Effector CD8-positive, alpha-beta T cell (primary cell): ENCODE results near the gene NENF.

ENCODE experiments used
- DNase-seq: peaks from one replicate; lab custom pipeline; 2025; lab: John Stamatoyannopoulos, UW

The NENF gene

DNA sequence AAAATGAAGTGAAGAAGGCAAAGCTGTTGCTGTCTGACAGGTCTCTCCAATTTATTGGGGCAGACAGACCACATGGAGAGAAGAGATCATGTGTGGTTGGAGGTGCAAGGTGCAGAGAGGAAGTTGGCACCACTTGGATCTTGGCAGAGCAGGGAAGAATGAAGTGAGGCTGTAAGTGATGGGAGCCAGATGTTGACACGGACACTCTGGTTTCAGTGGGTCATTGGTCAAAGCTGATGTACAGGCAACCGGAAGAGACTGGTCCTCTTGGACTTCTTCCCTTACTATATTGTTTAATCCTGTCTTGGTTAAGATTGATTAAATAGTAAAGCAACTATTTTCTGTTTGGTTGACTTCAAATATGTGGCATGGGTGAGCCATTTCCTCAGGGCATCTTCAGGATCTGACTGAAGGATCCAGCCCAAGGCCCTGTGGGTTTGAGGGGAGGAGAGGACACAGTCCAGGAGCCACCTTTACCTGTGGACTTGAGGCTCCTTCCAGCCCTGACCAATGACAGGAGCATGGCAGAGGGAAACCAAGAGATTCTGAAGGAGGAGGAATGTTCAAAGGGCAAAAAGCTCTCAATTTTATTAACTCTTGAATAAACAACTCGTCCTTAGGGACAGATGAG lies 49.4 kb downstream of the NENF start:
- no peak for DNase-seq

DNA sequence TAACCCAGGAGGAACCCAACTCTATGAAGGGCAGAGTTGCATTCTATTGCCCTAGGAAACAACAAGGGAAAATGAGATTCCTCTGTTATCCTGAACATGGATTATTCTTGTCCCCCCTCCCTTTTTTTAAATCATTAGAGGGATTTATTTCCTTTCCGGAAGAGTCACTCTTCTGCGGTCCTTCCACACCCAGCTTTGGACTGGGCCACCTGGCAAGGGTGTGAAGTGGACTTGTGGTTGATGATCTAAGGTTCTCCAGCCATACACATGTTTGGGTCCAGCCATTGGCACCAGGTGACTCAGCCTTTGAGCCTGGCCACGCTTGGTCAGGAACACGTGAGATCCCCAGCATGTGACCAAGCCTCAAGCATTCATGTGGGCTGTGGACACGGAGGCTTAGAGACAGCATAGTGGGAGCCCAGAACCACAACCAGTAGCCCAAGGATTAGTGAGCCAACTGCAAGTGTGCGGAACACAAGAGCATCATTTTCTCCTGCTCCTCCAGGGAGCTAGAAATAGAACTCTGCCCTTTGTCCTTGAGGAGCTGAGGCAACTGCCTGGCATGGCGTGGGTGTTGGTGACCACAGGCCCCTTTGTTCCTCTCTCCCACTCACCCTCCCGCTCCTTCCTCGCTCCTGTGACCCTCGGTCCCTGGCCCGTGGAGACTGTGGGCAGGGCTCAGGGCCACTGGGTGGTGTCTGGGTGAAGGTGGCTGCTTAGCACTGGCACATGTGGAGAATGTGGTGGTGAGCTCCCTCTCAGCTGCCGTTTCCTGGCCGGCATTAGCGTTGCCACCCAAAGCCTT lies 50.1 kb downstream of the NENF start:
- DNase-seq, result no peak

DNA sequence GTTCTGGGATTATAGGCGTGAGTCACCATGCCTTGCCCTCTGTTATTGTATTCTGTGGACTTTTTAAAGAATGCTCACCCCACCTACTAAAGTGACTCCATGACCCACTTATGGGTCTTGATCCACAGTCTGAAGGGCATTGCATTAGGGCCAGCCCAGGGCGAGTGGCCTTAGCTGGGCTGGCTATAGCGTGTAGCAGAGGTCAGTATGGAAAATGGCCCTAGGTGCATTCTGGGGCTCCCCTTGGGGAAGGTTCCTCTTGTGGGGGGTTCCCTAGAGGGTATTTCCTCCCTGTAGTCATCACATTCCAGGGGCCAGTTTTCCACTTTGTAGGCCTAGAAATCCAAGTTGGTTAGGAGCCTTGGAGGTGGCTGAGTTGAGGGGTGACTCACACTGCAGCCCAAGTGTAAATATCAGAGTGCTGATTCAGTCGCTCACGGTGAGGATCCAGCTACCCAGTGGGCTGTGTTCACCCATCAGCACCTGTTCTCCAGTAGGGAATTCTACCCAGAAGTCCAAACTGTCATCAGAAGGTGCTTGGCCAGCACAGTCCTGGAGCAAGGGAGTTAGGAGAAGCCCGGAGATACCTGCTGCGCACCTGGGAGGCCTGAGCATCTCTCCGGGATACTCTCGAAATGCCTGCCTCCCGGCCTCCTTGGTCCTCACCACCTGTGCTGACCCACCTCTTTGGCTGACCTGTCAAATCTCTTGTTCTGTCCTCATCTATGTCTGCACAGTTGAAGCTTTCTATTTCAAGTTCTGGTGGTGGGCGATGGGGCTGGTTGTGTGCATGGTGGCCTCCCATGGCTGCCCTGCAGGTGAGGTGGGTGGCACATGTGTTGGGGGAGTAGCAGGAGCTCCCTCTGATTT lies 52.2 kb downstream of the NENF start:
- no peak for DNase-seq

DNA sequence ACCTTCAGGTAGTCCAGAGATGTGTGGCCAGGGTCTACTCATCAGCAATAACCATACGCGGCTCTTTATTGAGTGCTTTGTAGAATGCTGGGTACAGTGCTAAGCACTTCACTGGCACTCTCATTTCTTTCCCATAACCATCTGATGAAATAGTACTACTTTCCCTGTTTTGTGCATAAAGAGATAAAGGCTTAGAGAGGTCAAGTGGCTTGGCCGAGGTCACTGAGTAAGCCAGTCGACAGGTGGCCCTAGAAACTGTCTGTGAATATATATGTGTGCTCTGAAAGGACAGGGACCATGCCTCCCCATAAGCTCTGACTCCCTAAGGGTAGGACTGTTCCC lies 52.8 kb downstream of the NENF start:
- no peak for DNase-seq

DNA sequence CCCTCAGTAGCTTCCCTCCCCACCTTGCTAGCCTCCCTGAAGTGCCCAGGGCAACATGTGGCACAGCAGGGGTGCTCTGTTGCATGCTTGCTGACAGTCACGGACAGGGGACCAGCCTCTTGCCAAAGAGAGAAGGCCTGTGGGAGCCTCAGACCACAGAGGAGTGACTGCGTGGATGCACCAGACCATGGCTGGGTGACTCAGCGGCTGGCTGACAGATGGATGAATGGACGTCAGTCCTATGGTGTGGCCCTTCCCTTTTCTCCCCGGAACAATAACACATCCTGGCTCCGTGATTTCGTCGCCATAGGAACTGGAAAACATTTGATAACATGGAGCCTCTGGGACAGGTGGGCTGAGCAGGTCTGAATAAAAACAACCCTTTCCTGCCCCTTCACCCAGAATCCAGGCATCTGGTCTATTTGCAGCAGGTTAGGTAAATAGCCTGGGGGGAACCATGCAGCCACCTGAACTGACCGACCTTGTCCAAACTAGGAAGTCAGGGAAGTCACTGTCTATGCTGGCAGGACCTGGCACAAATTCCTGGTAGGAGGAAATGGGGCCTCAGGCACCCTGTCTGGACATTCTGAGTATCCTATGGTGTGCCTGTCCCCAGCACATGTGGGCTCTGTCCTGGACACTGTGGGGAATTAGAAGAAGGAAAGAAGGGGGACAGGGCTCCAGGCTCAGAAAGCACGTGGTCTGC lies 53.3 kb downstream of the NENF start:
- no peak for DNase-seq

DNA sequence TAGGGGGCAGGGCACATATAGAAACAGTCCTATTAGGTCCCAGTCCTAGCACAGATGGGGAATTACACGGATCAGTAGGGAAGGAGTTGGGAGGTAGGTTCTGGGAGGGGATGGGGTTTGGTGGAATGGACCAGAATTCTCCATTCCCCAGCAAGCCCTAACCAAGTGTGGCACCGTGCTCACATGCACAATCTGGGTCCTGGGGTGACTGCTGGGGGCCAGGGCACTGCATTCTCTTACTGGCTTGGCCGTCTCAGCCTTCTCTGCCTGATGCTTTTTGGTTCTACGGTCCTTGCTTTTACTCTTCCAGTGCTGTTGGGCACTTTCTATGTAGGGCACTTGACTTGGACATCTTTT lies 53.9 kb downstream of the NENF start:
- DNase-seq, result no peak

DNA sequence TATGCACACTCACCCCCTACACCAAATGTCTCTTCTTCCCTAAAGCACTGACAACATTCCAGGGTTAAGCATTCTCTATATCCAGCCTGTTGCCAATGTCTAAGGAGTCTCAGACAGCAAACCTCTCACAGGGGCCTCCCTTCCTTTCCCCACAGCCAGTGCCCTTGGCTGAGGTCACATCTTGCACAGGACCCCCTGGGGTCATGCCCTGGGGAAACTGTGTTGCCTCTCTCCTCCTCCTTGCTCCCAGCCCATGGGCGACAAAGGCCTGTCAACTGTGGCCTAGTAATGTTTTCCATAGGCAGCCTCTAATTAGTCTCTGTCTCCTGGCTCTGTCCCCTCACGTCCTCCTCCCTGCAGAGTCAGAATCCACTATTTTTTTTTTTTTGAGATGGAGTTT lies 54.6 kb downstream of the NENF start:
- no peak for DNase-seq

DNA sequence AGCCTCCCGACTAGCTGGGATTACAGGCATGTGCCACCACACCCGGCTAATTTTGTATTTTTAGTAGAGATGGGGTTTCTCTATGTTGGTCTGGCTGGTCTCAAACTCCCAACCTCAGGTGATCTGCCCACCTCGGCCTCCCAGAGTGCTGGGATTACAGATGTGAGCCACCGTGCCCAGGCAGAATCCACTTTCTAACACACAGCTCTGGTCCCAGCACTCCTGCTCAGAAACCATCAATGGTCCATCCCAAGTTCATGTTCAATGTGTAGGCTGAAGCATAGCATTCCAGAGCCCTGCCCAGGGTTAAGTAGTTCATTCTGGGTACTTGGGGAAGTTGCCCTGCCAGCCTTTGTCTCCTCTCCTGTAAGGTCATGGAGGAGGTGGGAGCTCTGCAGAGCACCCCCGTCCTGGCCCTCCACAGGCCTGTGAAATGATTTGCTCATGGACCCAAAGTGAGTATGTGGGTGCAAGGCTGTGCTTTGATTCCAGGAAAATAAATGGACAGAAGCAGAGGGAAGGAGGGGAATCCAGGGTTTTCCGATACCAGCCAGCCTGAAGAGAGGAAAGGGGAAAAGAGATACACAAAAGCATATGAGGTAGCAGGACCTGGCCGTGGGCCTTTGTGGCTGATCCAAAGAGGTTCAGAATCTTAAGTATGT lies 55.2 kb downstream of the NENF start:
- no peak for DNase-seq

DNA sequence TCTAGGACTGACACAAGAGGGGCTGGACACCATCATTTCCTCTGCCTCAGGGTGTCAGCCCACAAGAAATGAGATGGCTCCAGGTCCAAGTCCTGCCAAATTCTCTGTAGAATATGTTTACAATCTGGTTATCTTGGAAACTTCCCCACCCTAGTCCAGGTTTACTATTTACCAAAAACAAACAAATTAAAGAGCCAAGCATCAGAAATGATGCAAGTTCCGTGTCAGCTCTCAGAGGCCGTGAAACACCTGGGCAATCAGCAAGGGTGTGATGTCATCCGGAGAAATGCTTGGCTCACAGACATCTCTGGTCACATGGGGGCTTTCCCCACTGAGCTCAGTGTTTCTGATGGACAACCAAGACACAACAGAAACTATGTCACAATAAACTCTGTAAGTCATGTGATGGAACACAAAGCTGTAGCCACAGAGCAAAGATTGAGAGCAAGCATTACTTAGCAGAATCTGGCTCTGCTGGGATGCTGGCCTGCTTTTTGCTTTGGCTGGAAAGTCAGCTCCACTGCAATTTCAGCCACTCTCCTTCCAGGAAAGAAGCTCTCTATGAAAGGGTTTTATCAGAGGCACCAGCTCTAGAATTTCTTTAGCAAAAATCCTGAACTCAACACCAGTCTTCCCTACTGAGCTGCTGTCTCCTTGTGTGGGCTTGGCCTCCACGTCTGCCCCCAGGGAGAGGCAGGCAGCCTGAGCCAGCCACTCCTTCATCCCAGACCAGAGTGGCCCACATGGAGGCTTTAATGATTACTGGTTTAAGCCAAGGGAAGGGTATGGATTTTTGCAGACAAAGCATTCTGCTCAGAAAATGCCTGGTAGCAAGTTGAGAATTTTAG lies 55.9 kb downstream of the NENF start:
- DNase-seq, result no peak

DNA sequence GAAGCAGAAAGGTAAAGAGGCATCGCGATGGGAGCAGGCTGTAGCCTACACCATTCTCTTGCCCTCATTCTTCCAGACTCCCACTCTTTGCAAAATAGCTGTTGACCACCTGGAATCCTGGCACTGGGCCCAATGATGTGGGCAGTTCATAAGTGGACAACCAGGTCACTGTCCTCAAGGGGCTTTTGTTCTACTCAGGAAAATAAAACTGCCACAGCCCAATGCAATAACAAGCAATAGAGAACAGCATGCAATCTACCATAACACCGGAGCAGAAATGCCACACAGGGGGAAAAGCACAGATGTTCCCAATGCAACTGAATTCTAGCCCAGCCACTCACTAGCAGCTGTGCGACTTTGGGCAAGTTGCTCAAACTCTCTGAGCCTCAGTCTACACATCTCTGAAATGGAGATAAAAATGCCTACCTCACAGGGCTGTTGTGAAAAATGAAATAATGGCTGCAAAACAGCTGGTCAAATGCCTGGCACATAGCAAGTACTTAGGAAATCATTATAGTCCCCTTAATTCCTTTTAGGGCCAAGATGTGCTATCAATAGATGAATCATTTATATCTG lies 56.7 kb downstream of the NENF start:
- DNase-seq, result no peak

DNA sequence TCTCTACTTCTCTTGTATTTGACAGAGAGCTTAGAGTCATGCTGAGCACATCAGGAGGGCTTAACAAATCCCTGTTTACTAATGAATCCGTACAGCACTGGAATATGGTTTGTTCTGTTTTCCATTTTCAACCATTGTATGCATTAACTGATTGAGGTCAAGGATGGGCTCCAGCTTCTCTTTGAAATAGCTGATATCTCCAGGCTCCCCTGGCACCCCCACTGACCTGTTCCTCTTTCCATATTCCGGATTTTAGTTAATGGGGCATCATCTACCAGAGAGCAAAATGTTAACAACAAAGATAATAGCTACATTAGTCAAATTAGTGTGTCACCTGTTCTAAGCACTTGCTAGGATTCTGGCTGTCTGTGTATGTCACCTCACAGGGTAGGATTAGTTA lies 57.6 kb downstream of the NENF start:
- no peak for DNase-seq

DNA sequence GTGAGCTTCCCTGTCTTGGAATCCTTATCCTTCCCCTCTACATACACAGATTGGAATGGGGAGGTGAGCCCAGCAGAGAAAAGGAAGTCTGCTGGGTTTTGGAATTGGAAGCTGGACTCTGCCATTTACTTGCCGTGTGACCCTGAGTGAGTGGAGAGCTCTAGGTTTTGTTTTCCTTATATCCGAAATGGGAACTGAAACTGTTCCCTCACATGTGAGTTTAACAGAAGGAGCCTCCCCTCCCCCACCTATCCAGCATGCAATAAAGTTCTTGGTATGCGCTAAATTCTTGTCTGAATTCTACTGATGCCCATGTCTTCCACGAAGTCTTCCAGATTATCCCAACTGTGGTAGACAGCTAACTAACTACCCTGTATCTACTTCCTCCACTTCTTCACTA lies 58.7 kb downstream of the NENF start:
- no peak for DNase-seq
